Esophagus squamous epithelium (tissue), 5 donors: Measurements from ENCODE around the gene MED15. TPM values are rescaled to one million over a fixed set of nuclear protein-coding genes. Genes with fewer than 3 reads are reported as not detected.
"Not testable (repeated sequence)": the region's sequence is repeated elsewhere in the genome, so short reads cannot be mapped to it uniquely, and the experiment has no call there.

Source experiments
- DNase-seq: peaks from one replicate; lab custom pipeline; 2025; lab: John Stamatoyannopoulos, UW
- H3K27ac ChIP-seq, 4 donors: fragments of 200-600 bp; sonication (generic); one replicate each; pipeline ENCODE4 v1.5.1; 2016 to 2019; ENCODE audit warnings: mild to moderate bottlenecking in 1 of 4
- H3K27me3 ChIP-seq, 4 donors: fragments of 200-600 bp; sonication (generic); 1 replicate in 3 of 4; 2 replicates in 1 of 4; pipeline versions ENCODE4 v1.5.1 to v1.6.0; 2017 to 2021; ENCODE audit warnings: antibody characterized with exemption in 1 of 4
- H3K36me3 ChIP-seq, 3 donors: fragments of 200-600 bp; sonication (generic); one replicate each; pipeline ENCODE4 v1.5.1; 2016 to 2019
- H3K4me1 ChIP-seq, 3 donors: fragments of 200-600 bp; sonication (generic); one replicate each; pipeline ENCODE4 v1.5.1; 2017 to 2019
- H3K4me3 ChIP-seq, 4 donors: fragments of 200-600 bp; sonication (generic); 1 replicate in 3 of 4; 2 replicates in 1 of 4; pipeline ENCODE4 v1.5.1; 2016 to 2019; ENCODE audit warnings: mild to moderate bottlenecking in 2 of 4, moderate library complexity in 1 of 4
- H3K9me3 ChIP-seq, 3 donors: fragments of 200-600 bp; sonication (generic); one replicate each; pipeline ENCODE4 v1.5.1; 2016 to 2019
- POLR2A ChIP-seq, 4 donors: fragments of 450-650 bp; IDR thresholded peaks; one replicate each; pipeline ENCODE4 v1.6.1; 2017; ENCODE audit warnings: antibody characterized with exemption in 4 of 4, mild to moderate bottlenecking in 4 of 4, moderate library complexity in 3 of 4
- WGBS, 2 donors: methylation state at CpG; one replicate each; pipeline ENCODE4 v1.1.5; 2018; 5-methylcytosine and 5-hydroxymethylcytosine counted together
- intact Hi-C: fragments of 100-400 bp; cut with DNase I; formaldehyde crosslinking; loops from one replicate; pipeline ENCODE4 v1.15.0; 2022
- total RNA-seq, 4 donors: library from RNA; depleted of rRNA; stranded (reverse); fragments of >200 nt; gene quantifications; one replicate each; pipeline ENCODE4 v1.1.0, GENCODE V29; 2016
- TF ChIP-seq, protein P1 (sequence below), 6 experiments: fragments of 450-650 bp in 4 of 6; fragments of 200-600 bp in 2 of 6; sonication (generic) in 2 of 6; IDR thresholded peaks; one replicate each; pipeline ENCODE4 v1.5.1; 2016 to 2019; ENCODE audit warnings: antibody characterized with exemption in 6 of 6, mild to moderate bottlenecking in 4 of 6, moderate library complexity in 4 of 6
- donor health status: DM: yes; HTN: yes; CAD: no.

The MED15 gene
- total RNA-seq, 4 donors from 2014 or later: 31.6 to 51.4 (median 46.1) TPM

GRCh38 chr22:20591295-20591645 lies 83.9 kb downstream of the MED15 start:
- WGBS, 2 donors: 60 to 67% methylated on average over 2 to 7 of the region's 10 CpGs
- H3K27me3 ChIP-seq: no peaks in the 10 kb centered on the region
- H3K4me3 ChIP-seq: no peak overlapping the region
- H3K4me1 ChIP-seq: peaks cover 8 to 60% (median 44%) of the 10 kb centered on the region in 3 donors
- H3K27ac ChIP-seq: peak overlapping the region in 3 of 4 donors; percentile 3 to 61 (median 50)
- TF ChIP-seq, protein P1, sequence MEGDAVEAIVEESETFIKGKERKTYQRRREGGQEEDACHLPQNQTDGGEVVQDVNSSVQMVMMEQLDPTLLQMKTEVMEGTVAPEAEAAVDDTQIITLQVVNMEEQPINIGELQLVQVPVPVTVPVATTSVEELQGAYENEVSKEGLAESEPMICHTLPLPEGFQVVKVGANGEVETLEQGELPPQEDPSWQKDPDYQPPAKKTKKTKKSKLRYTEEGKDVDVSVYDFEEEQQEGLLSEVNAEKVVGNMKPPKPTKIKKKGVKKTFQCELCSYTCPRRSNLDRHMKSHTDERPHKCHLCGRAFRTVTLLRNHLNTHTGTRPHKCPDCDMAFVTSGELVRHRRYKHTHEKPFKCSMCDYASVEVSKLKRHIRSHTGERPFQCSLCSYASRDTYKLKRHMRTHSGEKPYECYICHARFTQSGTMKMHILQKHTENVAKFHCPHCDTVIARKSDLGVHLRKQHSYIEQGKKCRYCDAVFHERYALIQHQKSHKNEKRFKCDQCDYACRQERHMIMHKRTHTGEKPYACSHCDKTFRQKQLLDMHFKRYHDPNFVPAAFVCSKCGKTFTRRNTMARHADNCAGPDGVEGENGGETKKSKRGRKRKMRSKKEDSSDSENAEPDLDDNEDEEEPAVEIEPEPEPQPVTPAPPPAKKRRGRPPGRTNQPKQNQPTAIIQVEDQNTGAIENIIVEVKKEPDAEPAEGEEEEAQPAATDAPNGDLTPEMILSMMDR (IDR thresholded peaks at IDR 0.05): no peak
- no peak for TF ChIP-seq POLR2A (IDR thresholded peaks at IDR 0.05)
- intact Hi-C loops: no loop called here
- peaks cover 0 to 17% (median 10%) of the 10 kb centered on the region in 3 donors for H3K36me3 ChIP-seq
- no peaks in the 10 kb centered on the region for H3K9me3 ChIP-seq
- DNase-seq: no peak

DNA sequence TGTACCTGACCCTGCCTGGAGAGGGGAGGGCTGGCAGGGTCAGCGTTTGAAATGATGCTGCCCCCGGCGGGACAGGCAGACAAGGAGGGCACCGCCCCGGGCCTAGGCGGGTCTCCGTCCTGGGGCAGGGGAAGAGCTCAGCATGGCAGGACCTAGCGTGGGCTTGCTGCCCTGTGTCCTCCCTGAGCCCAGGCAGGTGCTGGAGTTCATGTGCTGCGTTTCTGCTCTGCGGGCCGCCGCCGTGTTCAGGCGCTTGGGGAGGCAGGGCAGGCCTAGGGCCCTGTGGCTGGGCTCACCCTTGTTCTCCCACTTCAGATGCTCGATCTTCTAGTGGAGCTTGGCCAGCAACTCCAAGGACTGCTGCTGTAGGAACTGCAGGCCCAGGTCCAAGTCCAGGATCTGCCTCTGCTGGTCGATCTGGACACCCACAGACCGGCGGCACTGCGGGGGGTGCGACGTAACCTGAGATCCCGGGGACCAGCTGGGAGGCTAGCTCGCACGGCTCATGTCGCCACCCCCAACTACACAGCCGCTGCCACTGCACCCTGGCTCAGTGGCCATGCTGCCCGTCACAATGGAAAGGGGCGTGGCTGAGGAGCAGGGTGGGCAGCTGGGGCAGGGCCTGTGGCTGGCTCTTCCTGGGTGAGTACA lies 84.4 kb downstream of the MED15 start:
- intact Hi-C loops: no loop called here
- no peak for DNase-seq
- no peaks in the 10 kb centered on the region for H3K27me3 ChIP-seq
- H3K36me3 ChIP-seq: peaks cover 0 to 12% (median 5%) of the 10 kb centered on the region in 3 donors
- peak overlapping the region in 3 of 4 donors; percentile 3 to 61 (median 50) for H3K27ac ChIP-seq
- no peaks in the 10 kb centered on the region for H3K9me3 ChIP-seq
- no peak for TF ChIP-seq POLR2A (IDR thresholded peaks at IDR 0.05)
- TF ChIP-seq, protein P1 (IDR thresholded peaks at IDR 0.05): no peak
- 36 to 70% methylated on average over 4 to 14 of the region's 28 CpGs for WGBS, 2 donors
- H3K4me3 ChIP-seq: no peak overlapping the region
- peaks cover 8 to 54% (median 38%) of the 10 kb centered on the region in 3 donors for H3K4me1 ChIP-seq

- H3K4me3 ChIP-seq: not testable (repeated sequence)
Observed at GRCh38 chr22:20594038-20594437, 86.6 kb downstream of the MED15 start.

DNA sequence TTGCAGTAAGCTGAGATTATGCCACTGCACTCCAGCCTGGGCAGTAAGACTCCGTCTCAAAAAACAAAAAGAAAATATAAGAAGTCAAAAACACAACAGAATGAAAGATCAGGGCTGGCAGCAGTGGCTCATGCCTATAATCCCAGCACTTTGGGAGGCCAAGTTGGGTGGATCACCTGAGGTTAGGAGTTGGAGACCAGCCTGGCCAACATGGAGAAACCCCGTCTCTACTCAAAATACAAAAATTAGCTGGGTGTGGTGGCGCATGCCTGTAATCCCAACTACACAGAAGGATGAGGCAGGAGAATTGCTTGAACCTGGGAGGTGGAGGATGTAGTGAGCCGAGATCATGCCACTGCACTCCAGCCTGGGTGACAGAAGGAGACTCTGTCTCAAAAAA lies 87.1 kb downstream of the MED15 start:
- H3K36me3 ChIP-seq, DNase-seq, intact Hi-C loops, H3K4me3 ChIP-seq, H3K9me3 ChIP-seq, H3K27ac ChIP-seq, H3K27me3 ChIP-seq: not testable (repeated sequence)
- H3K4me1 ChIP-seq: peaks cover 0 to 27% (median 15%) of the 10 kb centered on the region in 3 donors
- WGBS, 2 donors: 66 to 76% methylated on average over 4 of the region's 4 CpGs

More at GRCh38 chr22:20594038-20594437, 86.6 kb downstream of the MED15 start:
- H3K27ac ChIP-seq, intact Hi-C loops, H3K9me3 ChIP-seq, H3K36me3 ChIP-seq, DNase-seq, H3K27me3 ChIP-seq: not testable (repeated sequence)
- peaks cover 3 to 32% (median 19%) of the 10 kb centered on the region in 3 donors for H3K4me1 ChIP-seq

DNA sequence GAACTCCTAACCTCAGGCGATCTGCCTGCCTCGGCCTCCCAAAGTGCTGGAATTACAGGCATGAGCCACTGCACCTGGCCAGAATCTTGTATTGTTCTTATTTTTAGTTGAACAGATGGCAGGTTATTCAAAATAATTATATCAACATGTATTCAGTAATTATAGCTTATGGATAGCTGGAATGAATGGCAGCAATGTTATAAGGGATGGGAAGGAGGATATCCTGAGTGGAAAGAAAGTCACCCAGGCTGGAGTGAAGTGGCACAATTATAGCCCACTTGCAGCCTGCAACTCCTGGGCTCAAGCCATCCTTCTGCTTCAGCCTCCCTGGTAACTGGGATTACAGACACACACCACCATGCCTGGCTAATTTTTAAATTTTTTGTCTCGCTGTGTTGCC lies 88.1 kb downstream of the MED15 start:
- WGBS, 2 donors: 80 to 88% methylated on average over 3 of the region's 3 CpGs
- no peaks in the 10 kb centered on the region for H3K36me3 ChIP-seq
- intact Hi-C loops: no loop called here

GRCh38 chr22:20599117-20599516 lies 91.7 kb downstream of the MED15 start:
- no peak for DNase-seq
- H3K27me3 ChIP-seq: no peaks in the 10 kb centered on the region
- no peaks in the 10 kb centered on the region for H3K9me3 ChIP-seq
- no peak overlapping the region for H3K27ac ChIP-seq
- WGBS, 2 donors: 73 to 78% methylated on average over 4 to 5 of the region's 5 CpGs
- intact Hi-C loops: no loop called here
- H3K4me3 ChIP-seq: no peak overlapping the region
- no peaks in the 10 kb centered on the region for H3K36me3 ChIP-seq
- H3K4me1 ChIP-seq: no peaks in the 10 kb centered on the region
- TF ChIP-seq, protein P1 (IDR thresholded peaks at IDR 0.05): no peak
- no peak for TF ChIP-seq POLR2A (IDR thresholded peaks at IDR 0.05)

More for the DNA sequence above, 88.1 kb downstream of the MED15 start:
- Histone ChIP-seq H3K9me3 (no peaks in the 10 kb centered on the region), H3K27ac (no peak overlapping the region), H3K4me3 (no peak overlapping the region), H3K4me1 (peaks cover 0 to 21% (median 11%) of the 10 kb centered on the region in 3 donors), H3K27me3 (no peaks in the 10 kb centered on the region)
- TF ChIP-seq, protein P1 (IDR thresholded peaks at IDR 0.05): no peak
- no peak for TF ChIP-seq POLR2A (IDR thresholded peaks at IDR 0.05)
- no peak for DNase-seq
